Panc1 (cell line): ENCODE measurements around the gene AGAP1. TPM values are rescaled to one million over a fixed set of nuclear protein-coding genes. Genes with fewer than 3 reads are reported as not detected.

Source experiments
- ATAC-seq: fragments of 200-7000 bp; cut with Tn5 transposase; 2 replicates; pipeline ENCODE4 v1.9.1; 2020; ENCODE audit warnings: mild to moderate bottlenecking, moderate library complexity
- BruUV-seq: library from RNA; stranded (reverse); fragments of 400-500 nt; replicated peaks from 2 replicates; lab custom pipeline; 2021; lab: Mats Ljungman, UMichigan
- CTCF ChIA-PET: fragments of 300-600 bp; sonication (Branson Sonifier 250); formaldehyde crosslinking; loops from one replicate; lab custom pipeline; 2022; ENCODE audit warnings: antibody characterized with exemption; lab: Charles Lee
- POLR2A ChIA-PET: fragments of 300-600 bp; sonication (Branson Sonifier 250); formaldehyde crosslinking; loops from one replicate; lab custom pipeline; 2022; ENCODE audit warnings: antibody characterized with exemption; lab: Charles Lee
- DNase-seq: peaks from one replicate; pipeline ENCODE4 v3.0.0-alpha.2; 2010; ENCODE audit warnings: low read depth, low spot score
- H3K27ac ChIP-seq: 2 replicates; pipeline ENCODE4 v1.5.1; 2011; ENCODE audit warnings: mild to moderate bottlenecking, low read length, inconsistent platforms
- H3K27me3 ChIP-seq: fragments of 200-500 bp; sonication (Bioruptor generic); 2 replicates; pipeline ENCODE4 v1.6.0; 2014; ENCODE audit warnings: low read length, inconsistent platforms; ENCODE audit not compliant: control insufficient read depth, insufficient read depth
- H3K36me3 ChIP-seq: fragments of 200-500 bp; sonication (Bioruptor generic); 2 replicates; pipeline ENCODE4 v1.5.1; 2014; ENCODE audit warnings: inconsistent platforms, mild to moderate bottlenecking, low read length, moderate library complexity; ENCODE audit not compliant: control insufficient read depth, insufficient read depth
- H3K4me1 ChIP-seq: 2 replicates; pipeline ENCODE4 v1.5.1; 2011; ENCODE audit warnings: inconsistent platforms, mild to moderate bottlenecking, low read length, moderate library complexity; ENCODE audit not compliant: control insufficient read depth, insufficient read depth
- H3K4me3 ChIP-seq, 2 experiments: 2 replicates each; pipeline ENCODE4 v1.5.1; 2011 to 2012; ENCODE audit warnings: low read depth in 2 of 2, low read length in 2 of 2, mild to moderate bottlenecking in 2 of 2, inconsistent platforms in 1 of 2, moderate library complexity in 1 of 2
- H3K9me3 ChIP-seq: fragments of 200-500 bp; sonication (Bioruptor generic); 2 replicates; pipeline ENCODE4 v1.5.1; 2014; ENCODE audit warnings: low read depth, mild to moderate bottlenecking, inconsistent platforms, low read length, moderate library complexity; ENCODE audit not compliant: control insufficient read depth, insufficient read depth
- POLR2AphosphoS5 ChIP-seq: IDR thresholded peaks from 2 replicates; pipeline ENCODE4 v1.6.1; 2012; ENCODE audit warnings: mild to moderate bottlenecking, low read depth, low read length, moderate library complexity
- SIN3A ChIP-seq: IDR thresholded peaks from 2 replicates; pipeline ENCODE4 v1.6.1; 2012; ENCODE audit warnings: low read depth, mild to moderate bottlenecking, low read length, moderate library complexity, borderline replicate concordance; ENCODE audit not compliant: insufficient read depth
- TCF7L2 ChIP-seq: IDR thresholded peaks from 2 replicates; pipeline ENCODE4 v1.6.1; 2011; ENCODE audit warnings: mild to moderate bottlenecking, low read depth, low read length, inconsistent platforms
- in situ Hi-C: cut with HindIII; loops from 2 replicates; pipeline ENCODE4 v1.10.0; 2016; ENCODE audit warnings: low sequenced_read_pairs, low pct_unique_long_range_greater_than_20kb
- intact Hi-C: fragments of 100-400 bp; cut with micrococcal nuclease; formaldehyde crosslinking; loops from one replicate; pipeline ENCODE4 v1.10.0; 2022; ENCODE audit not compliant: unreplicated experiment
- total RNA-seq: library from RNA; stranded (reverse); gene quantifications from one replicate; pipeline ENCODE4 v1.2.1, GENCODE V29; 2021; ENCODE audit not compliant: unreplicated experiment
- TF ChIP-seq, protein P1 (sequence below): fragments of 450-650 bp; IDR thresholded peaks from 2 replicates; pipeline ENCODE4 v1.5.1; 2017; ENCODE audit warnings: mild to moderate bottlenecking
- TF ChIP-seq, protein P2 (sequence below), 2 experiments: IDR thresholded peaks; 2 replicates each; pipeline ENCODE4 v1.6.1; 2011 to 2012; ENCODE audit warnings: low read depth in 2 of 2, control low read depth in 1 of 2, low read length in 1 of 2, mild to moderate bottlenecking in 1 of 2, moderate library complexity in 1 of 2; ENCODE audit not compliant: insufficient read depth in 1 of 2

AGAP1 gene
- total RNA-seq, 1 experiment from 2014 or later, result 38.9 TPM

DNA sequence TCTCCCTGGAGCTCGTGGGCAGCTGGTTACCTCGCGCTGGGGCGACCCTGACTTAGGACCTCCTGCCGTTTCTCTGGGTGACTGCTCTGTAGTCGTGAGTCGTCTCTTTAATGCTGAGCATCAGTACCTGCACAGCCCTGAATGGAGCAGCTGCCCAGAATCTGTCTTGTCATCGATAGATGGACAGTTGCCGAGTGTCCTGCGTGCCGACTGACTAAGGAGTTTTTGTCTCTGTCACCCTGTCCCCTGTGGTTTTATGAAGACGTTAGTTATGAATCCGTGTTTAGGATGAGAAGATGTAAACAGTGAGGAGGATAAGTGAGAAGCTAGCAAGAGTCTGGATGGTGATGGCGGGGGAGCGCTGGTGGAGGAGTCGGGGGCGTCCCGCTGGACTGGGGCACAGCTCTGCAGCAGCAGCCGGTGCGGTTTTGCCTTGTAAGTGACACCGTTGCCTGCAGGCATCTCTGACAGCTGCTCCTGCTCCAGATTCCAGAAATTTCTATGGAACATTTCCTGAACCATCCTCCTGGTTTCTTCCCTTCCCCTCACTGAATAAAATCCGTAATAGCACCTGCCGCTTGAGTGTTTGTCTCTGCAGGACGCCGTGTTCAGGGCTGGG is 13.3 kb downstream of the AGAP1 start:
- in situ Hi-C loops (no loop called here), intact Hi-C loops (loop anchor here (10.0 kb wide), 1 partner anchor 88 kb away; no protein-coding TSS in a partner anchor)
- ATAC-seq, result no peak
- no peak for DNase-seq
- Histone ChIP-seq H3K9me3 (no peaks in the 10 kb centered on the region), H3K27me3 (no peaks in the 10 kb centered on the region), H3K36me3 (no peaks in the 10 kb centered on the region), H3K27ac (no peak overlapping the region), H3K4me1 (peaks cover 42% of the 10 kb centered on the region), H3K4me3 (no peak overlapping the region)
- no TSS peak for BruUV-seq
- POLR2A ChIA-PET, result interaction anchor here (0.5 to 0.6 kb wide), 2 partner anchors 17 to 645 kb away, joined by 3 read pairs; no protein-coding TSS in a partner anchor
- CTCF ChIA-PET, result interaction anchor here (0.6 kb wide), 1 partner anchor 87 kb away, joined by 5 read pairs; no protein-coding TSS in a partner anchor
- TF ChIP-seq, protein P1, sequence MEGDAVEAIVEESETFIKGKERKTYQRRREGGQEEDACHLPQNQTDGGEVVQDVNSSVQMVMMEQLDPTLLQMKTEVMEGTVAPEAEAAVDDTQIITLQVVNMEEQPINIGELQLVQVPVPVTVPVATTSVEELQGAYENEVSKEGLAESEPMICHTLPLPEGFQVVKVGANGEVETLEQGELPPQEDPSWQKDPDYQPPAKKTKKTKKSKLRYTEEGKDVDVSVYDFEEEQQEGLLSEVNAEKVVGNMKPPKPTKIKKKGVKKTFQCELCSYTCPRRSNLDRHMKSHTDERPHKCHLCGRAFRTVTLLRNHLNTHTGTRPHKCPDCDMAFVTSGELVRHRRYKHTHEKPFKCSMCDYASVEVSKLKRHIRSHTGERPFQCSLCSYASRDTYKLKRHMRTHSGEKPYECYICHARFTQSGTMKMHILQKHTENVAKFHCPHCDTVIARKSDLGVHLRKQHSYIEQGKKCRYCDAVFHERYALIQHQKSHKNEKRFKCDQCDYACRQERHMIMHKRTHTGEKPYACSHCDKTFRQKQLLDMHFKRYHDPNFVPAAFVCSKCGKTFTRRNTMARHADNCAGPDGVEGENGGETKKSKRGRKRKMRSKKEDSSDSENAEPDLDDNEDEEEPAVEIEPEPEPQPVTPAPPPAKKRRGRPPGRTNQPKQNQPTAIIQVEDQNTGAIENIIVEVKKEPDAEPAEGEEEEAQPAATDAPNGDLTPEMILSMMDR, result no peak
- no peak for TF ChIP-seq POLR2AphosphoS5
- TF ChIP-seq SIN3A, result no peak
- no peak for TF ChIP-seq TCF7L2
- TF ChIP-seq, protein P2, sequence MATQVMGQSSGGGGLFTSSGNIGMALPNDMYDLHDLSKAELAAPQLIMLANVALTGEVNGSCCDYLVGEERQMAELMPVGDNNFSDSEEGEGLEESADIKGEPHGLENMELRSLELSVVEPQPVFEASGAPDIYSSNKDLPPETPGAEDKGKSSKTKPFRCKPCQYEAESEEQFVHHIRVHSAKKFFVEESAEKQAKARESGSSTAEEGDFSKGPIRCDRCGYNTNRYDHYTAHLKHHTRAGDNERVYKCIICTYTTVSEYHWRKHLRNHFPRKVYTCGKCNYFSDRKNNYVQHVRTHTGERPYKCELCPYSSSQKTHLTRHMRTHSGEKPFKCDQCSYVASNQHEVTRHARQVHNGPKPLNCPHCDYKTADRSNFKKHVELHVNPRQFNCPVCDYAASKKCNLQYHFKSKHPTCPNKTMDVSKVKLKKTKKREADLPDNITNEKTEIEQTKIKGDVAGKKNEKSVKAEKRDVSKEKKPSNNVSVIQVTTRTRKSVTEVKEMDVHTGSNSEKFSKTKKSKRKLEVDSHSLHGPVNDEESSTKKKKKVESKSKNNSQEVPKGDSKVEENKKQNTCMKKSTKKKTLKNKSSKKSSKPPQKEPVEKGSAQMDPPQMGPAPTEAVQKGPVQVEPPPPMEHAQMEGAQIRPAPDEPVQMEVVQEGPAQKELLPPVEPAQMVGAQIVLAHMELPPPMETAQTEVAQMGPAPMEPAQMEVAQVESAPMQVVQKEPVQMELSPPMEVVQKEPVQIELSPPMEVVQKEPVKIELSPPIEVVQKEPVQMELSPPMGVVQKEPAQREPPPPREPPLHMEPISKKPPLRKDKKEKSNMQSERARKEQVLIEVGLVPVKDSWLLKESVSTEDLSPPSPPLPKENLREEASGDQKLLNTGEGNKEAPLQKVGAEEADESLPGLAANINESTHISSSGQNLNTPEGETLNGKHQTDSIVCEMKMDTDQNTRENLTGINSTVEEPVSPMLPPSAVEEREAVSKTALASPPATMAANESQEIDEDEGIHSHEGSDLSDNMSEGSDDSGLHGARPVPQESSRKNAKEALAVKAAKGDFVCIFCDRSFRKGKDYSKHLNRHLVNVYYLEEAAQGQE (IDR thresholded peaks at IDR 0.05; ENCODE audit: insufficient read depth in 1 of 2, low read depth in 2 of 2, low read length in 1 of 2), result no peak

DNA sequence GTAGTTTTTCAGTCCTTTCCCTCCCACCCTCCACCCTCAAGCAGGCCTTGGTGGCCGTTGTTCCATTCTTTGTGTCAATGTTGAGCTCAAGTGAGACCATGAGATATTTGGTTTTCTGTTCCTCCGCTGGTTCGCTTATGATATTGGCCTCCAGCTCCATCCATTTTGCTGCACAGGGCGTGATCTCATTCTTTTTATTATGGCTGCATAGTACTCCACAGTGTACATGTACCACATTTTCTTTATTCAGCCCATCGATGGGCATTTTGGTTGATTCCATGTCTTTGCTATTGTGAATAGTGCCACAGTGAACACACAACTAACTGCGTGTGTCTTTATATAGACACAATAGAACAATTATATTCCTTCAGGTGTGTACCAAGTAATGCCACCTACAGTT is 14.1 kb downstream of the AGAP1 start:
- CTCF ChIA-PET, result interaction anchor here (0.6 kb wide), 2 partner anchors 42 to 86 kb away, joined by 5 to 7 read pairs; no protein-coding TSS in a partner anchor
- Histone ChIP-seq H3K4me3 (no peak overlapping the region), H3K9me3 (no peaks in the 10 kb centered on the region), H3K27me3 (no peaks in the 10 kb centered on the region), H3K4me1 (peaks cover 34% of the 10 kb centered on the region), H3K27ac (no peak overlapping the region), H3K36me3 (no peaks in the 10 kb centered on the region)
- TF ChIP-seq SIN3A (no peak), TCF7L2 (no peak), POLR2AphosphoS5 (no peak)
- TF ChIP-seq, protein P1, result no peak
- TF ChIP-seq, protein P2 (IDR thresholded peaks at IDR 0.05; ENCODE audit: insufficient read depth in 1 of 2, low read depth in 2 of 2, low read length in 1 of 2), result no peak
- in situ Hi-C loops, result no loop called here
- POLR2A ChIA-PET, result no interaction called here
- ATAC-seq (no peak), DNase-seq (no peak)
- no TSS peak for BruUV-seq
- intact Hi-C loops, result loop anchor here (10.0 kb wide), 1 partner anchor 87 kb away; no protein-coding TSS in a partner anchor
